ENCODE results near the gene ANTXR1.

ANTXR1 gene

GRCh38 chr2:69082430-69082997 is 69.5 kb downstream of the ANTXR1 start:
- no peak for TF ChIP-seq CTCF (IDR thresholded peaks at IDR 0.05; ENCODE audit: low read depth, low read length)
- H3K36me3 ChIP-seq, result peaks cover 8% of the 10 kb centered on the region
- H3K27ac ChIP-seq, result peak overlapping the region; percentile 30
- no peak for DNase-seq
- no peaks in the 10 kb centered on the region for H3K9me3 ChIP-seq (ENCODE audit: severe bottlenecking)
- no peak overlapping the region for H3K4me3 ChIP-seq (ENCODE audit: low read depth, low read length)
- H3K27me3 ChIP-seq (ENCODE audit: insufficient read depth, low read depth, severe bottlenecking), result no peaks in the 10 kb centered on the region

- peak; percentile 70 for DNase-seq
- TF ChIP-seq CTCF (IDR thresholded peaks at IDR 0.05; ENCODE audit: low read depth, low read length), result no peak
- Histone ChIP-seq H3K36me3 (peaks cover under 1% of the 10 kb centered on the region; the same call in 1 of the 2 replicates), H3K9me3 (ENCODE audit: severe bottlenecking) (no peaks in the 10 kb centered on the region), H3K4me3 (ENCODE audit: low read depth, low read length) (no peak overlapping the region), H3K27ac (peak overlapping the region; percentile 30), H3K27me3 (ENCODE audit: insufficient read depth, low read depth, severe bottlenecking) (no peaks in the 10 kb centered on the region)
These were observed 70.3 kb downstream of the ANTXR1 start for GRCh38 chr2:69083235-69083748.

DNA sequence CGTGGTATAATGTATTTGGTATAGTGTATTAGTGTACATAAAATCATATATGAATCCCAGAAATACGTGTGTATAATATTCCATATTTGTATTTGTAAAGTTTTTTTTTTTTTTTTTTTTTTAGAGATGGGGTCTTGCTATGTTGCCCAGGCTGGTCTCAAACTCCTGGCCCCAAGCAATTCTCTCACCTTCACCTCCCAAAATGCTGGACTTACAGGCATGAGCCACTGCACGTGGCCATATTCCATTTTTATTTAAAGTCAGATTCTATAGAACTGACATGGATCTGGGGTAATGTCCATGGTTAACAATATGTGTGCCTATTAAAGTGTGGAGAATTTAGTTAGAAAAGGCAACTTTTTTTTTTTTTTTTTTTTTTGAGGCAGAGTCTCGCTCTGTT is 71.5 kb downstream of the ANTXR1 start:
- no peak for DNase-seq
- Histone ChIP-seq H3K27me3 (ENCODE audit: insufficient read depth, low read depth, severe bottlenecking) (no peaks in the 10 kb centered on the region), H3K4me3 (ENCODE audit: low read depth, low read length) (no peak overlapping the region), H3K9me3 (ENCODE audit: severe bottlenecking) (no peaks in the 10 kb centered on the region), H3K36me3 (no peaks in the 10 kb centered on the region; the same call in 1 of the 2 replicates), H3K27ac (no peak overlapping the region)
- TF ChIP-seq CTCF (IDR thresholded peaks at IDR 0.05; ENCODE audit: low read depth, low read length), result no peak

GRCh38 chr2:69086466-69086865 is 73.5 kb downstream of the ANTXR1 start:
- no peak for DNase-seq
- H3K27me3 ChIP-seq (ENCODE audit: insufficient read depth, low read depth, severe bottlenecking), result no peaks in the 10 kb centered on the region
- no peak for TF ChIP-seq CTCF (IDR thresholded peaks at IDR 0.05; ENCODE audit: low read depth, low read length)
- H3K4me3 ChIP-seq (ENCODE audit: low read depth, low read length), result no peak overlapping the region
- H3K9me3 ChIP-seq (ENCODE audit: severe bottlenecking), result no peaks in the 10 kb centered on the region
- H3K27ac ChIP-seq, result no peak overlapping the region
- H3K36me3 ChIP-seq, result peaks cover under 1% of the 10 kb centered on the region; the same call in 1 of the 2 replicates

- H3K4me3 ChIP-seq (ENCODE audit: low read depth, low read length), result no peak overlapping the region
- H3K9me3 ChIP-seq (ENCODE audit: severe bottlenecking), result no peaks in the 10 kb centered on the region
- H3K27me3 ChIP-seq (ENCODE audit: insufficient read depth, low read depth, severe bottlenecking), result no peaks in the 10 kb centered on the region
- peaks cover 8% of the 10 kb centered on the region; the same call in 1 of the 2 replicates for H3K36me3 ChIP-seq
- peak; percentile 84 for DNase-seq
- TF ChIP-seq CTCF (IDR thresholded peaks at IDR 0.05; ENCODE audit: low read depth, low read length), result no peak
- peak overlapping the region; percentile 56 for H3K27ac ChIP-seq
These were observed 74.4 kb downstream of the ANTXR1 start for GRCh38 chr2:69087211-69087911.
